GM18502 (cell line): ENCODE data around the gene CCL13.
"Not testable (repeated sequence)": the region's sequence is repeated elsewhere in the genome, so short reads cannot be mapped to it uniquely, and the experiment has no call there.

Source experiments
- ATAC-seq: cut with Tn5 transposase; IDR thresholded peaks from one replicate; pipeline ENCODE4 v1.9.1; 2021; ENCODE audit warnings: mild to moderate bottlenecking; ENCODE audit not compliant: unreplicated experiment, poor library complexity

The CCL13 gene

DNA sequence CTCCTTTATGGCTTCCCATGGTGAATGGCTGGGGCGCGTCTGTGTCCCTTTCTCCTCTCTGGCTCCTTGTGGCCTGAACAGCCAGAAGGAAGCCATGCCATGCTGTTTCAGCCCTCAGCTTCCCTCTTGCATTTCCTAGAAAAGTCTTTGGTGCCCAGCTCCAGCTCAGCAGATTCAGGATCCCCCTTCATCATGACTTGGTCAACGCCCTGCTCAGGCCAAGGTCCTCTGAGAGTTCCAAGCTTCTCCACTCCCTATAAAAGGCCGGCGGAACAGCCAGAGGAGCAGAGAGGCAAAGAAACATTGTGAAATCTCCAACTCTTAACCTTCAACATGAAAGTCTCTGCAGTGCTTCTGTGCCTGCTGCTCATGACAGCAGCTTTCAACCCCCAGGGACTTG lies at the start of gene CCL13:
TSS of gene CCL13 (plus strand) at position 287 of the 400 bp plus-strand sequence. CDS start at position 334, 47 bp downstream.
- no peak for ATAC-seq

DNA sequence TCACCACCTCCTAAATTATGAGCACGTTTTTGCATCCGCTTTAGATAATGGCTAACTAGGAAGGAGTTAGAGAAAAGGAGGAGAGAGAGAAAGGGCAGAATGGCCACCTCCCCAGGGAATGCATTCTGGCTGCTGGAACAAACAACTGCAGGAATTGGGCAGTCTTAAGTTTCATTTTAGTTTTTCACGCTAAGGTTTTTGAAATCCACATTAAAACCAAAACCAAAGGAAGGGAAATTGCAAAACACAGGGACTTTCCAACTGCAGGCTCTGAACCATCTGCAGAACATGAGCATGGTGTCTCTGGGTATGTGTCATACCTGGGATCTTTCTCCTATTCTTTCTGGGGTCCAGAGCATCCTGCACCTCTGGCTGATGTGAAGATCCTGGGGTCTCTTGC lies 49.2 kb upstream of the CCL13 start:
- no peak for ATAC-seq

- ATAC-seq: no peak
These were observed 47.9 kb upstream of the CCL13 start for GRCh38 chr17:34308371-34308770.

DNA sequence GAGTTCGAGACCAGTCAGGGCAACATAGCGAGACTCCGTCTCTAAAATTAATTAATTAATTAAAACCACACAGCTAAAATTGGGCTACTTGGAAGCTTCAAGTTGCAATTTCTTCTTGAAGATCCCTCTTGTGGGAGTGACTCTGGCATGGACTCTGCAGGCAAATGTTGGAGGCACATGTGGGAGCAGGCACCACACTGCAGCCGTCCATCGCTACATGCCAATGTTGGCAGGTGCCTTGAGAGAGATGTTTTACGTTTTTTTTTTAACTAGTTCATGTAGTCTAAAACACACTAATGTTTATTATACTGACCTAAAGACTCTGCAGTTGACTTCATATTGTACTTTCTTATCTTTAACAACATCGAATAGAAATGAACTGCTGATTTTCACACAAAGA lies 45.0 kb upstream of the CCL13 start:
- ATAC-seq: no peak

- no peak for ATAC-seq
These were observed 44.2 kb upstream of the CCL13 start for GRCh38 chr17:34312080-34312479.

DNA sequence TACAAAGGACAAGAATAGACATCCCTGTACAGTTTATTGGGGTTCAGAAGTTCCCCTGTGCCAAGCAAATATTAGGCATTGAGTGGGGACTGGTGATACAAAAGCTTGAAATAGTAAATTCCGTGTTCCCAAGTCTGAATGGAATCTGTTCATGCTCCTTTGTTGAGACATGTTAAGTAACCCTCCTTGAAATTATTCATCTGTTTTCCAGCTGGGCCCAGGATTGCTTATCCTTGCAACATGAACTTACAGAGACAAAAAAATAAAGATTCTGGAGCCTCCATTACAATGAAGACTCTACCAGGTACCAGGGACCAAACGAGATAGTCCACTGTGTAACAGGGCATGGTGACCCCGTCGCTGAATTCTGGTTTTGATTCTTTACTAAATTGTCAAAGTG lies 43.1 kb upstream of the CCL13 start:
- ATAC-seq: no peak

- no peak for ATAC-seq
These were observed 42.0 kb upstream of the CCL13 start for GRCh38 chr17:34314279-34314678.

GRCh38 chr17:34318474-34318873 lies 37.8 kb upstream of the CCL13 start:
- no peak for ATAC-seq

- no peak for ATAC-seq
These were observed 37.2 kb upstream of the CCL13 start, which contains the start of gene CCL8 for GRCh38 chr17:34319039-34319483. TSS of gene CCL8 (plus strand) at chr17:34319435. CDS start at chr17:34319502, 67 bp downstream.

DNA sequence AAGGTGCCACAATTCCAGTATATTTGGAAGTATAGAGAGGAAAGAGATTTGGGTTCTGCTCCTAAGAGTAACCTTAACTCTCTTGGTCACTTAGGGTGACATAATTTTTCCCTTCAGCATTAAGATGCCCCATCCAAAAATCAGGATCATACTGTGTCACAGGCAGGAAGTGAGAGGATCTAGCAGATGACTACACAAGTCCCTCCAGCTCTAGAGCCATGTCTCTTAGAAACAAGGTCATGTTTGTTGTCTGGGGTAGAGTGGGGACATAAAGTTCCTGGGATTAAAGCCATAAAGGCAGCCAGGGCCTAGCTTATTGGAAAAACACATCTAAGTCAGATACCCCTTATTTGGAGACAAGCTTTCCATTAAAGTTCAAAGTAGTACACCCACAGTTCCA lies 34.3 kb upstream of the CCL13 start:
- no peak for ATAC-seq

DNA sequence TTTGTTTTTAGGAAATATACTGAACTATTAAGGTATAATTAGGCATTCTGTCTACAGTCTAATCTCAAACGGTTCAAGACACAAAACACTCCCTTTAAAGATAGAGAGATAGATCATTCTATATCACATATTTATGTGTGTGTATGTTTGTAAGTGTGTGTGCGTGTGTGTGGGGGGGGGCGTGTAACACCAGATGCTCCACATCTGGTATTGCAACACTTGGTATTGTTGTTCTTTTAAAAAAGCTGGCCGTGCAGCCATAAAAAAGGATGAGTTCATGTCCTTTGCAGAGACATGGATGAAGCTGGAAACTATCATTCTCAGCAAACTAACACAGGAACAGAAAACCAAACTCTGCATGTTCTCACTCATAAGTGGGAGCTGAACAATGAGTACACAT lies 28.7 kb upstream of the CCL13 start:
- not testable (repeated sequence) for ATAC-seq

- ATAC-seq: no peak
These were observed 18.6 kb upstream of the CCL13 start for GRCh38 chr17:34337701-34338100.

- ATAC-seq: no peak
These were observed 17.0 kb upstream of the CCL13 start for GRCh38 chr17:34339138-34339770.

- ATAC-seq: no peak
These were observed 14.4 kb upstream of the CCL13 start for GRCh38 chr17:34341916-34342315.

GRCh38 chr17:34347063-34347462 lies 9.2 kb upstream of the CCL13 start:
- ATAC-seq: no peak

DNA sequence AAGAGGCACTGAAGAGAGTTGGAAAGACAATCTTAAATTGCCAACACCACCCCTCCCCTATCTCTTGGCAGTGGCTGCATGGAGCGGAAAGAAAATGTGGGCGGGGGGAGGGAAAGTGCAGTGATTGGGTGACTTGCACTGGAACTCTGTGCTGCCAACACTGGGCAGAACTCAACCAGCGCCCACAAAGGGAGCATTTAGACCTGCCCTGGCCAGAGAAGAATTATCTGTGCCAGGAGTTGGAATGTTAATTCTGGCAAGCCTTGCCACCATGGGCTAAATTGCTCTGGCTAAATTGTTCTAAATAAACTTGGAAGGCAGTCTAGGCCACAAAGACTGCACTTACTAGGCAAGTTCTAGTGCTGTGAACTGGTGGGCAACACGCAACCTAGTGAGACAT lies 6.5 kb upstream of the CCL13 start:
- no peak for ATAC-seq

DNA sequence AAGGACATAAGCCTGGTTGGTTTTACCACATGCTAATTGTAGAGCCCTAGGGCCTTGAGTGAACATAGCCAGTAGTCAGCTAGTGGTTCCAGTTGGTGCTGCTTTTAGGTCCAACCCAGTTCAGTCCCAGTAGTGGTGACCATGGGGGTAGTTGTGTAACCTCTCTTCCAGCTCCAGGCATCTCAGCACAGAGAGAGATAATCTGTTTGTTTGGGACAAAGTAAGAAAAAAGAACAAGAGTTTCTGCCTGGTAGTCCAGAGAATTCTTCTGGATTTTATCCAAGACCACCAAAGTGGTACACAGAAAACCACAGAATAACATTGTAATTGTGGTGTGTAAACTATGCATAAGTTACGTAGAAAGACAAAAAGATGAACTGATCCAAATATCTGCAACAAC lies 5.2 kb upstream of the CCL13 start:
- no peak for ATAC-seq

DNA sequence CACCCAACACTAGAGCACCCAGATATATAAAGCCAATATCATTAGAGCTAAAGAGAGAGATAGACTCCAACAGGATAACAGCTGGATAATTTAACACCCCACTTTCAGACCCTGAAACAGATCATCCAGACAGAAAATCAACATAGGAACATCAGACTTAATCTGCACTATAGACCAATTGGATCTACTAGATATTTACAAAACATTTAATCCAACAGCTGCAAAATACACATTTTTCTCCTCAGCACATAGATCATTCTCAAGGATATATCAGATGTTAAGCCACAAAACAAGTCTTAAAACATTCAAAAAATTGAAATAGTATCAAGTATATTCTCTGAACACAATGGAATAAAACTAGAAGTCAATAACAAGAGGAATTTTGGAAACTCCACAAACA lies 4.1 kb upstream of the CCL13 start:
- ATAC-seq: no peak

DNA sequence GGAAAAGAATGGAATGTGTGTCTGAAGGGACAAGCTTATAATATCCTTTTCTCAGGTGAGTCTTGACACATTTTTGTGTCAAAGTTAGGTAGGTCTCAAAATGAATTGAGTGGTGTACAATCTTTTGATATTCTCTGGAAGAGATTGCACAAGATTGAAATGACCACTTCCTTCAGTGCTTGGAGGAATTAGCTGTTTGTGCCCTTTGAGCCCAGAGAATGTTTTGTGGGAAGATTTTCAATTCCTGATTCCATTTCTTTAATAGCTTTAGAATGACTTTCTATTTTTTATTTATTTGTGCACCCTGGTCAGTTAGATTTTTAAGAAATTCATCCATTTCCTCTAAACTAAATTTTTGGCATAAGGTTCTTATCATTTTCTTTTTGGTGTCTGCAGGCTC lies 1.6 kb upstream of the CCL13 start:
- ATAC-seq: no peak

DNA sequence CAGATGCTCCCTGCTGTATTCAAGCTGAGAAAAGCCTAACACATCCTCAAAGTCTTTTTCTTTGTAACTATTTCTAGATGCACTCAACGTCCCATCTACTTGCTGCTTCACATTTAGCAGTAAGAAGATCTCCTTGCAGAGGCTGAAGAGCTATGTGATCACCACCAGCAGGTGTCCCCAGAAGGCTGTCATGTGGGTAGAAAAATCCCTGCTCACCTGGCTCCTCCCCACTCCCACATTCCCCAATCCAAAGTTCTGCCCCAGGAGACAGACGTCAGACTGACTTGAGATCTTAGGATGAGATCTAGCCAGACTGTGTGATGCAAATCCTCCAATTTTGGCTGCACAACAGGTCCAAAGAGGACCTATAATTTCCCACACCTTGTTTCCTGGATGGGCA lies 1.1 kb downstream of the CCL13 start:
- no peak for ATAC-seq

GRCh38 chr17:34358631-34359030 lies 2.4 kb downstream of the CCL13 start:
- ATAC-seq: no peak

DNA sequence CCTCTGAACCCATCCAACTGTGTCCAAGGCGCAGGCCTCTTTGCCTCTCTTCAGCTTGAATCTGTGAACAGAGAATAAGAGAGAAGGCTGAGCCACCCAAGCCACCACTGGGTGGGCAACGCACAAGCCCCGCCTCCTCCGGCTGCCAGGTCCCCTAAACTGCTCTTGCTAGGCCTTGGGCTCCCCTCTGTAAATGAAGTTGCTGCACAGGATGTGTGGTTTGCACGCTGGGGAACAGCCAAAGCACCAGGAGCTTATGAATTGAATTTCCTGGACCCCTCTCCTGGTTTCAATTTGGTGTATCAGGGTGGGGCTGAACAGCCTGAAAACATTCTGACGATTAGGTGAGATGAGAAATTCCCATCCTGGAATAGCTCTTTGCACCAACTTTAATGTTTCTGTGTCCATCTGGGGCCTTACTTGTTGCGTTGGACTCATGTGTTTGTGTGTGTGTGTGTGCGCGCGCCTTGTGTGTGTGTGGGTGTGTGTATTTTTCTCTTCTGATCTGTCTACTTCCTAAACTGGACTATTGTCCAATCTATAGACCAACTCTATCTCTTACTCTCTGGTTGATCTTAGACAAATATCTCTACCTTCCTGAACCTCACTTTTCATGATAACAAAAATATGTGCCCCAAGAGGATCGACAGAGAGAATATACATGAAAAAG lies 4.5 kb downstream of the CCL13 start:
- no peak for ATAC-seq
